HepG2 (cell line): Measurements from ENCODE around the gene ENPP7. TPM values are rescaled to one million over a fixed set of nuclear protein-coding genes. Genes with fewer than 3 reads are reported as not detected.
A peak's percentile ranks its signal among the peaks of the same experiment; 100 is the strongest.

ENCODE experiments used
- DMAP1 ChIP-seq: IDR thresholded peaks from 2 replicates; pipeline ENCODE4 v1.6.1; 2016
- SRSF9 ChIP-seq: fragments of 200-400 bp; formaldehyde crosslinking; IDR thresholded peaks from 2 replicates; pipeline ENCODE4 v1.6.1; 2018; ENCODE audit warnings: borderline replicate concordance, mild to moderate bottlenecking, low read depth, low read length; ENCODE audit not compliant: insufficient read depth, poor library complexity, severe bottlenecking
- SYNCRIP ChIP-seq: fragments of 200-400 bp; formaldehyde crosslinking; IDR thresholded peaks from 2 replicates; pipeline ENCODE4 v1.6.1; 2018; ENCODE audit warnings: mild to moderate bottlenecking, low read depth, low read length; ENCODE audit not compliant: insufficient read depth
- polyA plus RNA-seq, 8 experiments: library from polyadenylated mRNA; depleted of rRNA in 3 of 8; stranded (reverse) in 7 of 8; unstranded in 1 of 8; fragments of >200 nt; fragmentation: Illumina TruSeq in 4 of 8; extraction: Trizol in 4 of 8; gene quantifications; 2 replicates each; pipeline versions ENCODE4 v1.2.1 to v1.2.3, GENCODE V29; 2011 to 2016; ENCODE audit warnings: low read depth in 4 of 8, missing spikeins in 1 of 8, mixed read lengths in 1 of 8; ENCODE audit not compliant: insufficient read depth in 1 of 8
- total RNA-seq, 5 experiments: library from RNA; depleted of rRNA; stranded (reverse); fragments of >200 nt; fragmentation: Illumina TruSeq; extraction: Trizol; gene quantifications; 2 replicates each; pipeline ENCODE4 v1.2.3, GENCODE V29; 2016; ENCODE audit warnings: low read depth in 1 of 5
- TF ChIP-seq, protein P1 (sequence below): sonication (generic); formaldehyde crosslinking; IDR thresholded peaks from 2 replicates; pipeline ENCODE4 v1.4.0; 2020; ENCODE audit warnings: mild to moderate bottlenecking, missing genetic modification reagents
- TF ChIP-seq, protein P2 (sequence below): sonication (generic); formaldehyde crosslinking; IDR thresholded peaks from 2 replicates; pipeline ENCODE4 v1.4.0; 2020; ENCODE audit warnings: mild to moderate bottlenecking, missing genetic modification reagents
- TF ChIP-seq, protein P3 (sequence below), 2 experiments: fragments of 450-650 bp in 1 of 2; sonication (generic) in 1 of 2; formaldehyde crosslinking; IDR thresholded peaks; 2 replicates each; pipeline versions ENCODE4 v1.5.0 to v1.8.0; 2020 to 2022; ENCODE audit warnings: mild to moderate bottlenecking in 1 of 2, missing genetic modification reagents in 1 of 2

ENPP7 gene
- total and polyA plus RNA-seq, 2 of the 13 experiments (the other 11 are each of a cell fraction or from before 2014, with no cell fraction given): 1.1 to 2.2 TPM

DNA sequence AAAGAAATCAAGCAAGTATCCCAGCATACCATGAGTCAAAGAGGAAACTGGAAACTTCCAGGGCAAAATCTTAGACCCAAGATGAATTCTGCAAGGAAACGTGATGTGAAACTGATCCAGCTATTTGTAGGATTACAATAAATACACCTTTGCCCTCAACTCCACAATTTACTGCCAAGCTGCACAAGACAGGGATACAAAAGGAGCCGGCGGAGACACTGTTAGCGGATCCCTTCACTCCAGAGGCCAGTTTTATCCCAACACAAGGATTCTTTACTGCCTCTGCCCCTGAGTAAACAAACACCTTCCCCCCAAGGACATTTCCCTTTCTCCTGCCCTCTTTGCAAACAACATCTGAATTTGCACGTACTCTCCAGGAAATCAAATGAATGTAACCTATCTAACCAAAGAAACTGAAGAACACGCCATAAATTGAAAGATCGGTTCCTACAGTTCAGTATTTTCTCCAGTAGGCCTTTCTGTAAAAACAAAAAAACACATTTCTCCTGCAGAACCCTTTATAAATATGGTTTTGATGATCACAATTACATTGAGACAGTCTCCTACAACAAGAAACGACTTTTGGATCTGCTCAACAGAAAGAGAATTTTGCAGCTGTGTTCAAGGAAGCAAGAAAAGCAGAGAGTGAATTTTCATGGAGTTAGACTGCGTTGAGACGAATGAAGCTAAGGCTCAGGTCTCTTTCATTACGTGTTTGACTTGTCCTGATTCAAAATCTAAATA lies 45.8 kb downstream of the ENPP7 start (continued):
- TF ChIP-seq, protein P1, sequence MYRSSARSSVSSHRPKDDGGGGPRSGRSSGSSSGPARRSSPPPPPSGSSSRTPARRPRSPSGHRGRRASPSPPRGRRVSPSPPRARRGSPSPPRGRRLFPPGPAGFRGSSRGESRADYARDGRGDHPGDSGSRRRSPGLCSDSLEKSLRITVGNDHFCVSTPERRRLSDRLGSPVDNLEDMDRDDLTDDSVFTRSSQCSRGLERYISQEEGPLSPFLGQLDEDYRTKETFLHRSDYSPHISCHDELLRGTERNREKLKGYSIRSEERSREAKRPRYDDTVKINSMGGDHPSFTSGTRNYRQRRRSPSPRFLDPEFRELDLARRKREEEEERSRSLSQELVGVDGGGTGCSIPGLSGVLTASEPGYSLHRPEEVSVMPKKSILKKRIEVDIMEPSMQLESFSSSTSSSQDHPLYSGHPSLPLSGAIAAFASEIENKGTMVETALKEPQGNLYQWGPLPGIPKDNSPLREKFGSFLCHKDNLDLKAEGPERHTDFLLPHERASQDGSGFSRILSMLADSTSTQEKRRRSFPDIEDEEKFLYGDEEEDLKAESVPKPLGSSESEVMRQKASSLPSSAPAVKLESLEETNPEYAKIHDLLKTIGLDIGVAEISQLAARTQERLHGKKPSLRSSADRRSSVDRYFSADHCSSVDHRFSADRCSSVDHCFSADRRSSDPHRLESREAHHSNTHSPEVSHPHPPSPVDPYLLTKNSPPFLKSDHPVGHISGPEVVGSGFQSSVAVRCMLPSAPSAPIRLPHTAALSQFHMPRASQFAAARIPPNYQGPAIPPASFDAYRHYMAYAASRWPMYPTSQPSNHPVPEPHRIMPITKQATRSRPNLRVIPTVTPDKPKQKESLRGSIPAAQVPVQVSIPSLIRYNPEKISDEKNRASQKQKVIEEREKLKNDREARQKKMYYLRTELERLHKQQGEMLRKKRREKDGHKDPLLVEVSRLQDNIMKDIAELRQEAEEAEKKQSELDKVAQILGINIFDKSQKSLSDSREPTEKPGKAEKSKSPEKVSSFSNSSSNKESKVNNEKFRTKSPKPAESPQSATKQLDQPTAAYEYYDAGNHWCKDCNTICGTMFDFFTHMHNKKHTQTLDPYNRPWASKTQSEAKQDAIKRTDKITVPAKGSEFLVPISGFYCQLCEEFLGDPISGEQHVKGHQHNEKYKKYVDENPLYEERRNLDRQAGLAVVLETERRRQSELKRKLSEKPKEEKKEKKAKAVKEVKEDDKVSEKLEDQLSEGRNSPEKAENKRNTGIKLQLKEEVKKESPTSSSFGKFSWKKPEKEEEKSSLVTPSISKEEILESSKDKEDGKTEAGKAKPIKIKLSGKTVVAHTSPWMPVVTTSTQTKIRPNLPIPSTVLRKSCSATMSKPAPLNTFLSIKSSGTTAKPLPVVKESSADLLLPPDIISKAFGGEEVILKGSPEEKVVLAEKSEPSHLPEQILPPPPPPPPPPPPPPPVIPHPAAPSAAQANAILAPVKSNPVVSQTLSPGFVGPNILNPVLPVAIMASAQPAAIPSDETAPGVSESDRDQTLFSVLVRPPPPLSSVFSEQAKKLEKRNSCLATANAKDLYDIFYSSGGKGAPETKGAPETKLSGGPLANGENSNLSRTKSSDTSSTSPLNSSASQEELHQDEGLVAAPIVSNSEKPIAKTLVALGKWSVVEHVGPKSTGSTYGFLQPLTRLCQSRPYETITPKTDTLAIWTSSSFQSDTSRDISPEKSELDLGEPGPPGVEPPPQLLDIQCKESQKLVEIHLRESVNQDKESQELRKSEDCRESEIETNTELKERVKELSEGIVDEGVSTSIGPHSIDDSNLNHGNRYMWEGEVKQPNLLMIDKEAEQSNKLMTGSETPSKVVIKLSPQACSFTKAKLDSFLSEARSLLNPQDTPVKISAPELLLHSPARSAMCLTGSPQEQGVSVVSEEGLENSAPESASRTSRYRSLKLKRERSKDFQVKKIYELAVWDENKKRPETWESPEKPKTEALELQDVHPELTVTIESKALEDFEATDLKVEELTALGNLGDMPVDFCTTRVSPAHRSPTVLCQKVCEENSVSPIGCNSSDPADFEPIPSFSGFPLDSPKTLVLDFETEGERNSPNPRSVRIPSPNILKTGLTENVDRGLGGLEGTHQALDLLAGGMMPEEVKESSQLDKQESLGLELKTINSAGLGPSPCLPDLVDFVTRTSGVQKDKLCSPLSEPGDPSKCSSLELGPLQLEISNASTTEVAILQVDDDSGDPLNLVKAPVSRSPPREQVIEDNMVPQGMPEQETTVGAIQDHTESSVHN: no peak
- TF ChIP-seq DMAP1 (CRISPR knock-in tag) (peak; percentile 37), SRSF9 (no peak), SYNCRIP (no peak)
- TF ChIP-seq, protein P2, sequence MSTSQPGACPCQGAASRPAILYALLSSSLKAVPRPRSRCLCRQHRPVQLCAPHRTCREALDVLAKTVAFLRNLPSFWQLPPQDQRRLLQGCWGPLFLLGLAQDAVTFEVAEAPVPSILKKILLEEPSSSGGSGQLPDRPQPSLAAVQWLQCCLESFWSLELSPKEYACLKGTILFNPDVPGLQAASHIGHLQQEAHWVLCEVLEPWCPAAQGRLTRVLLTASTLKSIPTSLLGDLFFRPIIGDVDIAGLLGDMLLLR: no peak
- TF ChIP-seq, protein P3, sequence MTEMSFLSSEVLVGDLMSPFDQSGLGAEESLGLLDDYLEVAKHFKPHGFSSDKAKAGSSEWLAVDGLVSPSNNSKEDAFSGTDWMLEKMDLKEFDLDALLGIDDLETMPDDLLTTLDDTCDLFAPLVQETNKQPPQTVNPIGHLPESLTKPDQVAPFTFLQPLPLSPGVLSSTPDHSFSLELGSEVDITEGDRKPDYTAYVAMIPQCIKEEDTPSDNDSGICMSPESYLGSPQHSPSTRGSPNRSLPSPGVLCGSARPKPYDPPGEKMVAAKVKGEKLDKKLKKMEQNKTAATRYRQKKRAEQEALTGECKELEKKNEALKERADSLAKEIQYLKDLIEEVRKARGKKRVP (CRISPR knock-in tag; IDR thresholded peaks at IDR 0.05): peak in 1 of 2 experiments; percentile 20; a peak in 1 of 4 replicates
